Testis (tissue), 3 donors: Measurements from ENCODE around the gene RGL2. TPM values are rescaled to one million over a fixed set of nuclear protein-coding genes. Genes with fewer than 3 reads are reported as not detected.

Source experiments
- DNase-seq: peaks from one replicate; pipeline ENCODE4 v3.0.0-alpha.2; 2019
- H3K27ac ChIP-seq, 2 donors: fragments of 200-600 bp; sonication (generic); one replicate each; pipeline ENCODE4 v1.5.1; 2019
- H3K27me3 ChIP-seq: fragments of 200-600 bp; sonication (generic); one replicate; pipeline ENCODE4 v1.5.1; 2019
- H3K36me3 ChIP-seq: fragments of 200-600 bp; sonication (generic); one replicate; pipeline ENCODE4 v1.5.1; 2017; ENCODE audit warnings: low read depth; ENCODE audit errors: missing control alignments
- H3K4me1 ChIP-seq: fragments of 200-600 bp; sonication (generic); one replicate; pipeline ENCODE4 v1.5.1; 2019
- H3K4me3 ChIP-seq, 2 donors: fragments of 200-600 bp; sonication (generic); one replicate each; pipeline ENCODE4 v1.5.1; 2017 to 2019
- H3K9me3 ChIP-seq: fragments of 200-600 bp; sonication (generic); one replicate; pipeline ENCODE4 v1.5.1; 2017
- CTCF ChIP-seq, 3 experiments: fragments of 450-650 bp in 2 of 3; fragments of 200-600 bp in 1 of 3; sonication (generic) in 1 of 3; IDR thresholded peaks; one replicate each; pipeline ENCODE4 v1.5.1; 2016 to 2019; ENCODE audit warnings: antibody characterized with exemption in 3 of 3, mild to moderate bottlenecking in 2 of 3, moderate library complexity in 1 of 3
- POLR2A ChIP-seq: fragments of 450-650 bp; IDR thresholded peaks from one replicate; pipeline ENCODE4 v1.6.1; 2017; ENCODE audit warnings: antibody characterized with exemption, mild to moderate bottlenecking, moderate library complexity
- WGBS, 2 donors: methylation state at CpG; one replicate each; pipeline ENCODE4 v1.1.5; 2018; 5-methylcytosine and 5-hydroxymethylcytosine counted together
- intact Hi-C: fragments of 100-400 bp; cut with DNase I; formaldehyde crosslinking; loops from one replicate; pipeline ENCODE4 v1.15.1; 2023; ENCODE audit warnings: low total_unique reads
- polyA plus RNA-seq: library from polyadenylated mRNA; stranded (reverse); fragments of 350-450 nt; fragmentation: Illumina TruSeq; extraction: RNeasy Lipid Tissue Mini Kit (QIAGEN cat#74804); gene quantifications from one replicate; pipeline ENCODE4 v1.2.3, GENCODE V29; 2014; ENCODE audit warnings: low read depth, low replicate concordance; ENCODE audit not compliant: insufficient read depth
- total RNA-seq, 2 donors: library from RNA; depleted of rRNA; stranded (reverse); fragments of >200 nt; gene quantifications; one replicate each; pipeline ENCODE4 v1.2.3, GENCODE V29; 2016

Gene RGL2
- total and polyA plus RNA-seq, 3 donors from 2014 or later, result 42.8 to 52.7 (median 46.2) TPM

DNA sequence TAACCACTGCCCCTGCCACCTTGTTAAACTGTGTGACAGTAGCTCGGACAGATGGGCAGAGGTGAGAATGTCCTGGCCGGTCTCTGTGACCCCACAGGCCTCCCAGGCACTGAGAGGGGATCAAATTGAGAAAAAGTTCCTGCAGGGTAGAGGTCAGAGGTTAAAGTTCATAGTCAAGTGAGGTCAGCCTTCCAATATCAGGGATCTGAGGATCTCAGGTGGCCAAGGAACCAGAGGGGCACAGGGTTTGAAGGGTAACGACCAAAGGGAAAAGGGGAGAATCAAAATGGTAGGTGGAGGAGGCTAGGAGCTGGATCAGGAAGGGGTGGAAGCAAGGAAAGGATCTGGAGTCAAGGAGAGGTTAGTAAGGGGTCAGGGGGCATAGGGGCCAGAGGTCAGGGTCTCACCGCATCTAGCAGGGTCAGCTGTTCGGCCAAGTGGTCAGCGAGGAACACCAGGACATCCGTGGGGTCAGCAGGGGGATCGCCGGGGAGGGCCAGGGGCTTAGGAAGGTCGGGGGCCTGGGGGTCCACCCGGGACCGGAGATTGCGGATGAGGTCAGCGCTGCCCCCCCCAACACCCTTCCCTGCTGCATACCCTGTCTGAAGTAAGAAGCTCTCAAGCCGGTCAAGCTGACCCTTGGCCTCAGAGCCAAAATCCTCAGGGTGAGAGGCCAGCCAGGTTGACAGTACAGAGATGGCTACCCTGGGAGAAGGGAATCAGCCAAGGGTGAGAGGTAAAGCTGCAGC, 2.9 kb downstream of the RGL2 start:
- Histone ChIP-seq H3K4me1 (peaks cover 20% of the 10 kb centered on the region), H3K4me3 (no peak overlapping the region), H3K27ac (no peak overlapping the region), H3K9me3 (no peaks in the 10 kb centered on the region), H3K27me3 (no peaks in the 10 kb centered on the region), H3K36me3 (no peaks in the 10 kb centered on the region)
- intact Hi-C loops, result no loop called here
- no peak for TF ChIP-seq POLR2A
- no peak for TF ChIP-seq CTCF (IDR thresholded peaks at IDR 0.05)
- DNase-seq, result no peak
- WGBS, 2 donors, result 84 to 88% methylated on average over 15 of the region's 15 CpGs

GRCh38 chr6:33294086-33294823, 4.5 kb downstream of the RGL2 start:
- 63 to 75% methylated on average over 10 of the region's 10 CpGs for WGBS, 2 donors
- H3K27me3 ChIP-seq, result no peaks in the 10 kb centered on the region
- intact Hi-C loops, result no loop called here
- no peaks in the 10 kb centered on the region for H3K9me3 ChIP-seq
- no peak overlapping the region for H3K4me3 ChIP-seq
- peaks cover 17% of the 10 kb centered on the region for H3K4me1 ChIP-seq
- no peak overlapping the region for H3K27ac ChIP-seq
- no peaks in the 10 kb centered on the region for H3K36me3 ChIP-seq
- DNase-seq, result no peak
- TF ChIP-seq POLR2A (no peak), CTCF (IDR thresholded peaks at IDR 0.05) (no peak)

DNA sequence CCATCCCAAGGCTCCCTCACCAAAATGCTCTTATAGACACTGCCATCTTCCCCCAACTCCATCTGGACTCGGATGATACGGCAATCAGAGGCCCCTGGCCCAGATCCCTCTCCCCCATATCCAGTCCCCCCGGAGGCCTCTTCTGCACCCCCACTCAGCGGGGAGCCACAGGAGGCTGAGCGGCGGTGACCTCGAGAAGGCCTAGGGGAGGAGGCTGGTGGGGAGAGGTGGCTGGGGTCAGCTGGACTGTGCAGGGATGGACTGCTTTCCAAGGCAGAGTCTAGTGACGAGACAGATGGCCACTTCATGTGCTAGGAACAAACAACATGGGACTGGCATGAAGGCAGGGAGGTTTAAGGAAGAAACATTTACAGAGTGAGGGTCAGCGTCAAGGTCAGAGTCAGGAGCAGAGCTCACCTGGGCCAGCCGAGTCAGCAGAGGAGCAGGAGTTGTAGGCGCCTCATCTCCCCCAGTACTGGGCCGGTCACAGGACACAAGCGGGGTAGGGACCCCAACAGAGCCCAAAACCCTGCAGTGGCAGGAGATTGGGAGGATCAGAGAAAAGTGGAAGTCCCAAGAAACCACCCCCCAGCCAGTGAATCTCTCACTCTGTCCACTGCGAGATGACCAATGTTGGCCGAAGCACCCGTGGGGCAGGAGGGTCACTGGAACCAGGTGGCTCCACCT, 5.6 kb downstream of the RGL2 start:
- TF ChIP-seq CTCF (IDR thresholded peaks at IDR 0.05), result no peak
- no peak for TF ChIP-seq POLR2A
- WGBS, 2 donors, result 82 to 83% methylated on average over 16 of the region's 16 CpGs
- intact Hi-C loops, result no loop called here
- H3K27me3 ChIP-seq, result no peaks in the 10 kb centered on the region
- no peak for DNase-seq
- no peaks in the 10 kb centered on the region for H3K9me3 ChIP-seq
- H3K4me1 ChIP-seq, result peaks cover 20% of the 10 kb centered on the region
- no peaks in the 10 kb centered on the region for H3K36me3 ChIP-seq
- H3K27ac ChIP-seq, result no peak overlapping the region
- H3K4me3 ChIP-seq, result no peak overlapping the region

- H3K27ac ChIP-seq, result no peak overlapping the region
- no peaks in the 10 kb centered on the region for H3K27me3 ChIP-seq
- intact Hi-C loops, result no loop called here
- no peak overlapping the region for H3K4me3 ChIP-seq
- H3K36me3 ChIP-seq, result no peaks in the 10 kb centered on the region
- WGBS, 2 donors, result 31 to 56% methylated on average over 6 to 7 of the region's 7 CpGs
- DNase-seq, result no peak
- no peak for TF ChIP-seq POLR2A
- no peak for TF ChIP-seq CTCF (IDR thresholded peaks at IDR 0.05)
- no peaks in the 10 kb centered on the region for H3K9me3 ChIP-seq
- H3K4me1 ChIP-seq, result peaks cover 12% of the 10 kb centered on the region
These were observed 8.3 kb downstream of the RGL2 start for GRCh38 chr6:33290459-33290858.
